ENCODE data around the gene UPB1.

The UPB1 gene

GRCh38 chr22:24576778-24577177 is 81.6 kb downstream of the UPB1 start:
- TF ChIP-seq CTCF (IDR thresholded peaks at IDR 0.05; ENCODE audit: insufficient read depth, low read depth, low read length, missing control alignments): no peak
- H3K4me3 ChIP-seq (ENCODE audit: low read length): no peak overlapping the region
- DNase-seq (ENCODE audit: low read depth): peak; percentile 53

Data from epithelial cell of esophagus (primary cell).